Trophoblast cell (in vitro differentiated cells and primary cell): ENCODE results near the gene RBMS1.

Experiments used
- DNase-seq, 2 donors: peaks; one replicate each; pipeline ENCODE4 v3.0.0-alpha.2; 2016
- H2AFZ ChIP-seq: 2 replicates; pipeline ENCODE4 v1.6.1; 2013; ENCODE audit warnings: low read length, moderate library complexity, mild to moderate bottlenecking; ENCODE audit not compliant: insufficient read depth, poor library complexity
- H2AK5ac ChIP-seq: 2 replicates; pipeline ENCODE4 v1.6.1; 2013; ENCODE audit warnings: mild to moderate bottlenecking, low read length
- H2BK120ac ChIP-seq: 2 replicates; pipeline ENCODE4 v1.6.1; 2013; ENCODE audit warnings: low read length, mild to moderate bottlenecking, moderate library complexity; ENCODE audit not compliant: insufficient read depth, poor library complexity
- H2BK12ac ChIP-seq: 2 replicates; pipeline ENCODE4 v1.6.1; 2013; ENCODE audit warnings: mild to moderate bottlenecking, low read length, moderate library complexity
- H2BK5ac ChIP-seq: 2 replicates; pipeline ENCODE4 v1.6.1; 2013; ENCODE audit warnings: low read length, low read depth, moderate library complexity, mild to moderate bottlenecking; ENCODE audit not compliant: poor library complexity
- H3K14ac ChIP-seq: 2 replicates; pipeline ENCODE4 v1.6.1; 2013; ENCODE audit warnings: mild to moderate bottlenecking, low read length
- H3K18ac ChIP-seq: 2 replicates; pipeline ENCODE4 v1.6.1; 2013; ENCODE audit warnings: mild to moderate bottlenecking, low read length
- H3K23ac ChIP-seq: 2 replicates; pipeline ENCODE4 v1.6.1; 2013; ENCODE audit warnings: low read length
- H3K27ac ChIP-seq: 2 replicates; pipeline ENCODE4 v1.5.1; 2013; ENCODE audit warnings: low read depth, mild to moderate bottlenecking, inconsistent platforms, low read length, moderate library complexity
- H3K27me3 ChIP-seq: 2 replicates; pipeline ENCODE4 v1.6.1; 2013; ENCODE audit warnings: inconsistent platforms, mild to moderate bottlenecking, low read length, moderate library complexity; ENCODE audit not compliant: insufficient read depth
- H3K36me3 ChIP-seq, 2 experiments: 1 replicate in 1 of 2; 2 replicates in 1 of 2; pipeline ENCODE4 v1.6.1; 2013; ENCODE audit warnings: low read length in 2 of 2, mild to moderate bottlenecking in 2 of 2, moderate library complexity in 1 of 2; ENCODE audit not compliant: insufficient read depth in 2 of 2, control insufficient read depth in 1 of 2
- H3K4ac ChIP-seq: 2 replicates; pipeline ENCODE4 v1.6.1; 2013; ENCODE audit warnings: low read depth, mild to moderate bottlenecking, low read length, moderate library complexity
- H3K4me1 ChIP-seq, 2 experiments: 1 replicate in 1 of 2; 2 replicates in 1 of 2; pipeline ENCODE4 v1.6.1; 2013; ENCODE audit warnings: low read length in 2 of 2, mild to moderate bottlenecking in 2 of 2, moderate library complexity in 1 of 2; ENCODE audit not compliant: insufficient read depth in 2 of 2, control insufficient read depth in 1 of 2
- H3K4me2 ChIP-seq: 2 replicates; pipeline ENCODE4 v1.6.1; 2013; ENCODE audit warnings: inconsistent platforms, mild to moderate bottlenecking, low read length, moderate library complexity
- H3K4me3 ChIP-seq: 2 replicates; pipeline ENCODE4 v1.5.1; 2013; ENCODE audit warnings: mild to moderate bottlenecking, low read depth, low read length, inconsistent platforms
- H3K79me1 ChIP-seq: one replicate; pipeline ENCODE4 v1.6.1; 2013; ENCODE audit warnings: low read length
- H3K79me2 ChIP-seq: 2 replicates; pipeline ENCODE4 v1.6.1; 2013; ENCODE audit warnings: low read length, mild to moderate bottlenecking; ENCODE audit not compliant: control insufficient read depth, insufficient read depth, poor library complexity
- H3K9ac ChIP-seq: 2 replicates; pipeline ENCODE4 v1.6.1; 2013; ENCODE audit warnings: mild to moderate bottlenecking, low read length
- H3K9me3 ChIP-seq: 2 replicates; pipeline ENCODE4 v1.6.1; 2013; ENCODE audit warnings: low read depth, mild to moderate bottlenecking, control low read depth, inconsistent platforms, low read length; ENCODE audit not compliant: insufficient read depth
- H4K12ac ChIP-seq: 2 replicates; pipeline ENCODE4 v1.6.1; 2013; ENCODE audit warnings: low read depth, mild to moderate bottlenecking, low read length, moderate library complexity
- H4K8ac ChIP-seq: 2 replicates; pipeline ENCODE4 v1.6.1; 2013; ENCODE audit warnings: low read depth, mild to moderate bottlenecking, low read length, moderate library complexity
- H4K91ac ChIP-seq: one replicate; pipeline ENCODE4 v1.6.1; 2013; ENCODE audit warnings: low read depth, mild to moderate bottlenecking, low read length, moderate library complexity
- WGBS: extraction: QIAGEN DNeasy Blood & Tissue Kit; methylation state at CpG from one replicate; pipeline ENCODE4 v1.1.7; 2013; ENCODE audit warnings: missing lambda C conversion rate; ENCODE audit not compliant: insufficient read length, insufficient coverage; ENCODE audit errors: extremely low coverage; 5-methylcytosine and 5-hydroxymethylcytosine counted together

RBMS1 gene

DNA sequence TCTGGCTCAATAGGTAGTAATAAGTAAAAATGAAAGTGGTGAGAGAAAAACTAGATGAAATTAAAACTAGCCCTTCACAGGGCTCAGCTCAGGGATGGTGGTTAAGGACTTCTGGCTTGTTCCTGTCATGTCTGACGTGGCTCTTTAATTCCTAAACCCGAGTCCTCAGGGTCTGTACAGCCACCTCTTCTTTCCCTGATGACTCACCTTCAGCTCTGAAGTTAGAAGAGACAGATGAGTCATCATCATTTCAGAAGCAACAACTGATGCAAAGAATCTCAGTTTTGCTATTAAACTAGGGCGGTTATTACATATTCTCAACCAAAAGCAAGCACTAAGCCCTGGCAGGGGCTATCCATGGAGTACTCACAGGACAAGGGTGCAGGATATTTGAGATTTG, 269.5 kb downstream of the RBMS1 start:
- H3K4ac ChIP-seq: no peak overlapping the region
- H3K27me3 ChIP-seq: no peaks in the 10 kb centered on the region

DNA sequence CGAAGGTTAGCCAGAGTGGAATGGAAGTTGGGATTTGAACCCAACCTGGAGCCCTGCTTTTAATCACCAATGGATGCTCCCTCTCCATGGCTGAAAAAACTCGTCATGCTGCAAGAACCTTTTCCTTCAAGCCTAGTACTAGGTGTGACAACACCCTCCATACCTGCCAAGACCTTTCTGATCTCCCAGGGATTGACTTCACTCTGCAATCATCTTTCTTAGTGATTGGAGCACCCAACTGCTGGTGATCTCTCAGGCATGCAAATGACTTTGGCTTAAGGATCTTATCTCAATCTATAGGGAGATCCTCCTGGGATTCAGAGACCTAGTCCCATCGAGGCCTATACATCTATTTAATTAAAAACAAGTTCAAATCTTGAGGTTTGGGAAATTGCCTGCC, 270.0 kb downstream of the RBMS1 start:
- peak overlapping the region; percentile 68 for H3K14ac ChIP-seq
- no peak overlapping the region for H3K4me2 ChIP-seq
- H3K9me3 ChIP-seq: no peaks in the 10 kb centered on the region
- peak overlapping the region; percentile 59 for H2BK5ac ChIP-seq
- peaks cover 25% of the 10 kb centered on the region for H3K79me2 ChIP-seq
- peak overlapping the region; percentile 93 for H2BK12ac ChIP-seq
- H3K27me3 ChIP-seq: no peaks in the 10 kb centered on the region
- H2BK120ac ChIP-seq: peak overlapping the region; percentile 99
- no peak overlapping the region for H4K12ac ChIP-seq
- peaks cover 74% of the 10 kb centered on the region for H3K79me1 ChIP-seq
- peak overlapping the region; percentile 87 for H3K4ac ChIP-seq
- peak; percentile 69 to 82 for DNase-seq
- H2AK5ac ChIP-seq: peak overlapping the region; percentile 71
- no peaks in the 10 kb centered on the region for H3K36me3 ChIP-seq
- peak overlapping the region; percentile 95 for H3K27ac ChIP-seq
- H3K4me1 ChIP-seq: peaks cover 49 to 58% of the 10 kb centered on the region in 2 experiments
- H4K91ac ChIP-seq: peak overlapping the region; percentile 90
- no peak overlapping the region for H3K4me3 ChIP-seq
- WGBS: no CpG with 5 or more reads among the region's 3 CpGs
- H3K9ac ChIP-seq: no peak overlapping the region
- H4K8ac ChIP-seq: peak overlapping the region; percentile 59
- H3K23ac ChIP-seq: no peak overlapping the region
- no peak overlapping the region for H2AFZ ChIP-seq
- H3K18ac ChIP-seq: peak overlapping the region; percentile 49

More for the DNA sequence above, 269.5 kb downstream of the RBMS1 start:
- no peak overlapping the region for H3K9ac ChIP-seq
- no peak overlapping the region for H3K23ac ChIP-seq
- peak; percentile 89 to 94 for DNase-seq
- no peak overlapping the region for H4K12ac ChIP-seq
- peak overlapping the region; percentile 99 for H2BK120ac ChIP-seq
- H3K36me3 ChIP-seq: no peaks in the 10 kb centered on the region
- H3K4me2 ChIP-seq: no peak overlapping the region
- no CpG with 5 or more reads among the region's 3 CpGs for WGBS
- H2AFZ ChIP-seq: no peak overlapping the region
- peaks cover 25% of the 10 kb centered on the region for H3K79me2 ChIP-seq
- H4K8ac ChIP-seq: peak overlapping the region; percentile 63
- peaks cover 49 to 58% of the 10 kb centered on the region in 2 experiments for H3K4me1 ChIP-seq
- peak overlapping the region; percentile 98 for H2BK12ac ChIP-seq
- no peak overlapping the region for H3K4me3 ChIP-seq
- peak overlapping the region; percentile 95 for H3K27ac ChIP-seq
- no peaks in the 10 kb centered on the region for H3K9me3 ChIP-seq
- peak overlapping the region; percentile 88 for H2BK5ac ChIP-seq
- H3K18ac ChIP-seq: no peak overlapping the region
- H3K14ac ChIP-seq: peak overlapping the region; percentile 94
- no peak overlapping the region for H2AK5ac ChIP-seq
- peak overlapping the region; percentile 96 for H4K91ac ChIP-seq
- H3K79me1 ChIP-seq: peaks cover 74% of the 10 kb centered on the region

DNA sequence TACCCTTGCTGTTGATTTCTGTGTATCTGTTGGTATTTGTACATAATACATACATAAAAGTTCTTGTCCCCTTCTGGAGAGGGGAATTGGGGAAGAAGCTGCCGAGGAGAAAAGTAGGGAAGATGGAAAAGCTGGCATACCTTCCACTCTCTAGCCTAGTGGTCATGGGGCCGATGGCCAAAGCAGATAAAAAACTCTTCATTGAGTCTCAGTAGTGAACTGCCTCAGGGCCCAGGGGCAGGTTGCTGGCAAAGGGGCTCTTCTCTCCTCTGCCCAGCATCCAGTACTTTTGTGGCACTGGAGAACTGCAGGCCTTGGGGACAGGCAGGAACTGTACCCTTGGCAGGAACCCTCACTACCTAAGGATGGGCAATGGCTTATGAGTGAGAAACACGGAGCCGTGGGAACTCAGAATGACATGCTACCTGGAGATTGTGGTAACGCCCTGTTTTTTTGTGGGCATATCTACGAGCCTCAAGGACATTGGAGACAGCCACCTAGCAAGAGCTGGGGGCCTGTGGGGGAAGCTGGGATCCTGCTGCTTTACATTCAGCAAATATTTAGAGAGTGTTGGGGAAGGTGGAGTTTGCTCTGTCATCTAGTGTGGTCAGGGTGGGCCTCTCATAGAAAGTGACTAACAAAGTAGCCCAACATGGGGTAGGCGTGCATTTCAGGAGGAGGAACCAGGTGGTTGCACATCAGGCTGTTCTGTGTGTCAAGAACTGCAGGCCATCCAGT, 270.9 kb downstream of the RBMS1 start:
- peak overlapping the region; percentile 90 for H4K91ac ChIP-seq
- H3K4me1 ChIP-seq: peaks cover 47 to 56% of the 10 kb centered on the region in 2 experiments
- H3K79me2 ChIP-seq: peaks cover 23% of the 10 kb centered on the region
- peaks cover 67% of the 10 kb centered on the region for H3K79me1 ChIP-seq
- no peak overlapping the region for H3K9ac ChIP-seq
- H4K12ac ChIP-seq: no peak overlapping the region
- H3K27ac ChIP-seq: peak overlapping the region; percentile 95
- no peak overlapping the region for H3K4me3 ChIP-seq
- peak overlapping the region; percentile 59 for H2BK5ac ChIP-seq
- peak overlapping the region; percentile 61 for H2AFZ ChIP-seq
- no peak overlapping the region for H3K23ac ChIP-seq
- no peaks in the 10 kb centered on the region for H3K9me3 ChIP-seq
- peak overlapping the region; percentile 23 for H4K8ac ChIP-seq
- H3K14ac ChIP-seq: peak overlapping the region; percentile 92
- no CpG with 5 or more reads among the region's 7 CpGs for WGBS
- no peaks in the 10 kb centered on the region for H3K27me3 ChIP-seq
- peak in 1 of 2 donors; percentile 40 for DNase-seq
- no peaks in the 10 kb centered on the region for H3K36me3 ChIP-seq
- H3K4me2 ChIP-seq: no peak overlapping the region
- peak overlapping the region; percentile 94 for H2BK12ac ChIP-seq
- peak overlapping the region; percentile 88 for H3K18ac ChIP-seq
- peak overlapping the region; percentile 39 for H2AK5ac ChIP-seq
- peak overlapping the region; percentile 99 for H2BK120ac ChIP-seq
- H3K4ac ChIP-seq: peak overlapping the region; percentile 94
